MCF 10A (cell line): ENCODE data around the gene HES2. TPM values are rescaled to one million over a fixed set of nuclear protein-coding genes. Genes with fewer than 3 reads are reported as not detected.

Experiments used
- BruUV-seq: library from RNA; stranded (reverse); fragments of 400-500 nt; replicated peaks from 2 replicates; lab custom pipeline; 2021; lab: Mats Ljungman, UMichigan
- CTCF ChIA-PET: fragments of 300-600 bp; sonication (Branson Sonifier 250); formaldehyde crosslinking; extraction: SDS; loops from one replicate; lab custom pipeline; 2021; ENCODE audit warnings: antibody characterized with exemption, inconsistent platforms; lab: Yijun Ruan, JAX
- POLR2A ChIA-PET: fragments of 300-600, 350-650 bp; sonication (Branson Sonifier 250); formaldehyde crosslinking; extraction: SDS; loops from one replicate; lab custom pipeline; 2020; ENCODE audit warnings: antibody characterized with exemption, inconsistent platforms; lab: Yijun Ruan, JAX
- DNase-seq: peaks from one replicate; pipeline ENCODE4 v3.0.0-alpha.2; 2018; ENCODE audit not compliant: unreplicated experiment
- H3K27ac Mint-ChIP-seq: one replicate; pipeline ENCODE4 v1.8.0; 2022; ENCODE audit warnings: mild to moderate bottlenecking, low read depth, mixed read lengths; ENCODE audit not compliant: unreplicated experiment
- H3K27me3 Mint-ChIP-seq: one replicate; pipeline ENCODE4 v1.8.0; 2022; ENCODE audit warnings: mixed read lengths; ENCODE audit not compliant: insufficient read depth, unreplicated experiment
- H3K36me3 Mint-ChIP-seq: one replicate; pipeline ENCODE4 v1.8.0; 2022; ENCODE audit warnings: mild to moderate bottlenecking, moderate library complexity, mixed read lengths; ENCODE audit not compliant: insufficient read depth, unreplicated experiment
- H3K4me1 Mint-ChIP-seq: one replicate; pipeline ENCODE4 v1.8.0; 2022; ENCODE audit warnings: mixed read lengths; ENCODE audit not compliant: insufficient read depth, unreplicated experiment
- H3K4me3 Mint-ChIP-seq: one replicate; pipeline ENCODE4 v1.8.0; 2022; ENCODE audit warnings: mild to moderate bottlenecking, moderate library complexity, mixed read lengths; ENCODE audit not compliant: unreplicated experiment
- H3K9me3 Mint-ChIP-seq: one replicate; pipeline ENCODE4 v1.8.0; 2022; ENCODE audit warnings: mixed read lengths; ENCODE audit not compliant: unreplicated experiment
- CTCF ChIP-seq: fragments of 200-600 bp; IDR thresholded peaks from one replicate; pipeline ENCODE4 v1.8.0; 2022; ENCODE audit warnings: antibody characterized with exemption, mild to moderate bottlenecking; ENCODE audit not compliant: unreplicated experiment
- intact Hi-C: fragments of 100-400 bp; cut with micrococcal nuclease; formaldehyde crosslinking; loops from 2 replicates; pipeline ENCODE4 v1.14.1; 2022
- total RNA-seq: library from RNA; stranded (reverse); gene quantifications from 2 replicates; pipeline ENCODE4 v1.2.3, GENCODE V29; 2022

Gene HES2
- total RNA-seq, 1 experiment from 2014 or later, result 7.6 TPM

- Mint-ChIP-seq H3K27ac (no peak overlapping the region), H3K9me3 (no peaks in the 10 kb centered on the region), H3K27me3 (no peaks in the 10 kb centered on the region), H3K4me1 (peaks cover 5% of the 10 kb centered on the region), H3K4me3 (no peak overlapping the region), H3K36me3 (peaks cover 36% of the 10 kb centered on the region)
- BruUV-seq, result no TSS peak
- intact Hi-C loops, result no loop called here
- ChIA-PET POLR2A (no interaction called here), CTCF (interaction anchor here (1.1 to 1.7 kb wide), 4 partner anchors 15 to 59 kb away, joined by 3 to 7 read pairs (median 4); no protein-coding TSS in a partner anchor)
- no peak for TF ChIP-seq CTCF
- no peak for DNase-seq
These were observed 42.1 kb upstream of the HES2 start for GRCh38 chr1:6461538-6462411.

- no peaks in the 10 kb centered on the region for H3K9me3 Mint-ChIP-seq
- intact Hi-C loops, result no loop called here
- no peak overlapping the region for H3K27ac Mint-ChIP-seq
- no peaks in the 10 kb centered on the region for H3K27me3 Mint-ChIP-seq
- TF ChIP-seq CTCF, result no peak
- ChIA-PET POLR2A (interaction anchor here (0.7 kb wide), 1 partner anchor 47 kb away, joined by 3 read pairs; no protein-coding TSS in a partner anchor), CTCF (interaction anchor here (0.5 to 1.0 kb wide), 2 partner anchors 34 to 58 kb away, joined by 4 read pairs; no protein-coding TSS in a partner anchor)
- no peak for DNase-seq
- no peak overlapping the region for H3K4me3 Mint-ChIP-seq
- peaks cover 34% of the 10 kb centered on the region for H3K36me3 Mint-ChIP-seq
- H3K4me1 Mint-ChIP-seq, result peaks cover 5% of the 10 kb centered on the region
- BruUV-seq, result no TSS peak
These were observed 41.4 kb upstream of the HES2 start for GRCh38 chr1:6461051-6461530.

- POLR2A ChIA-PET, result interaction anchor here (0.7 kb wide), 1 partner anchor 47 kb away, joined by 3 read pairs; no protein-coding TSS in a partner anchor
- intact Hi-C loops, result no loop called here
These were observed 40.8 kb upstream of the HES2 start for GRCh38 chr1:6460301-6461050.

More at GRCh38 chr1:6460301-6461050, 40.8 kb upstream of the HES2 start:
- no TSS peak for BruUV-seq
- TF ChIP-seq CTCF, result no peak
- Mint-ChIP-seq H3K27ac (no peak overlapping the region), H3K4me1 (peaks cover 5% of the 10 kb centered on the region), H3K9me3 (no peaks in the 10 kb centered on the region), H3K36me3 (peaks cover 32% of the 10 kb centered on the region), H3K27me3 (no peaks in the 10 kb centered on the region), H3K4me3 (no peak overlapping the region)
- DNase-seq, result no peak
- CTCF ChIA-PET, result interaction anchor here (0.5 to 1.0 kb wide), 2 partner anchors 34 to 59 kb away, joined by 4 read pairs; no protein-coding TSS in a partner anchor
